ENCODE measurements around the gene OPRL1. TPM values are rescaled to one million over a fixed set of nuclear protein-coding genes. Genes with fewer than 3 reads are reported as not detected.

OPRL1 gene
- total and polyA plus RNA-seq, 2 of the 8 experiments (the other 6 are each of a cell fraction or from before 2014, with no cell fraction given), result 0.63 to 0.98 TPM

DNA sequence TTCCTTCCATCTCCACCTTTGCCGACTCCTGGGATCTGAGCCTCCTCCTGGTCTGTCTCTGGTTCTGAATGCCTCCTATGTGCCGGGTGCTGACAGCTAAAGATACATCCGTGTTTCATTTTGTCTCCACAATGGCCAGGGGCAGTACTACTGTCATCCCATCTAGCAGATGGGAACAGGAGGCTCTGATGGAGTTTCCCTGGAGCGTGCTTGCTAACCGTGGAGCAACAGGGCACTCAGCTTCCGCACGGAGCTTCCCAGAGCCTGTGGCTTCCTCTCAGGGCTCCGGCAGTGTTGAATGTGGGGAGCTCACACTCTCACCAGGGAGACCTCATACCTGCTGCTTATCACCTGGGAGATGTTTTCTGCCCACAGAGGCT lies 39.4 kb downstream of the OPRL1 start:
- CTCF ChIA-PET (ENCODE audit: partially characterized antibody), result interaction anchor here (1.0 to 10.1 kb wide), 18 partner anchors 11 to 134 kb away, joined by 3 to 144 read pairs (median 10); partner anchors contain the start of genes C20orf204, LKAAEAR1, NPBWR2 and OPRL1

More for the DNA sequence above, 39.4 kb downstream of the OPRL1 start:
- Histone ChIP-seq H4K20me1 (replicated peaks in 1 of 2; ENCODE audit: control insufficient read depth in 1 of 2, insufficient read depth in 2 of 2, low read length in 2 of 2) (no peaks in the 10 kb centered on the region), H2BK12ac (ENCODE audit: low read depth, low read length) (0 out of 2 replicates have a peak overlapping the region, but pooled peaks have one; percentile 62), H2BK15ac (ENCODE audit: low read length) (peak overlapping the region; percentile 40; the same call in 1 of the 2 replicates), H2BK5ac (ENCODE audit: low read depth, low read length) (no peak overlapping the region), H4K5ac (ENCODE audit: insufficient read length, low read depth, low read length) (no peak overlapping the region), H4K91ac (replicated peaks; ENCODE audit: insufficient read length, low read length) (no peak overlapping the region), H3K18ac (ENCODE audit: extremely low read depth, low read length) (no peak overlapping the region), H3K4me1 (replicated peaks in 1 of 4; ENCODE audit: control insufficient read depth in 3 of 4, insufficient read depth in 4 of 4, low read length in 3 of 4) (no peaks in the 10 kb centered on the region; a peak in 2 of 7 replicates), H3K79me2 (ENCODE audit: control insufficient read depth in 1 of 2, insufficient read depth in 2 of 2, low read length in 2 of 2) (no peaks in the 10 kb centered on the region), H2AK5ac (ENCODE audit: low read depth, low read length) (no peak overlapping the region), H4K8ac (ENCODE audit: extremely low read depth, insufficient read depth, low read length) (peak overlapping the region; percentile 79; the same call in 1 of the 2 replicates), H2BK120ac (replicated peaks; ENCODE audit: low read depth, low read length) (no peak overlapping the region), H3K9ac (replicated peaks in 1 of 4; ENCODE audit: extremely low read depth in 1 of 4, low read depth in 3 of 4, low read length in 3 of 4) (no peak overlapping the region), H3K27ac (ENCODE audit: low read depth, low read length) (no peak overlapping the region), H3K36me3 (ENCODE audit: control insufficient read depth in 2 of 4, insufficient read depth in 4 of 4, low read length in 3 of 4) (no peaks in the 10 kb centered on the region), H3K4me2 (ENCODE audit: insufficient read depth in 1 of 2, low read depth in 2 of 2, low read length in 2 of 2) (no peak overlapping the region), H3K56ac (replicated peaks; ENCODE audit: insufficient read length, low read depth, low read length) (no peak overlapping the region), H3K23ac (ENCODE audit: insufficient read length) (no peak overlapping the region), H3K27me3 (replicated peaks in 1 of 4; ENCODE audit: control insufficient read depth in 3 of 4, extremely low read depth in 1 of 4, insufficient read depth in 3 of 4, low read length in 3 of 4) (no peaks in the 10 kb centered on the region; a peak in 2 of 7 replicates), H3K14ac (ENCODE audit: insufficient read length) (no peak overlapping the region), H3K79me1 (ENCODE audit: low read depth, low read length) (no peaks in the 10 kb centered on the region), H2BK20ac (ENCODE audit: low read length) (no peak overlapping the region), H2AFZ (ENCODE audit: low read length) (no peak overlapping the region), H3K23me2 (ENCODE audit: low read depth, low read length) (no peaks in the 10 kb centered on the region), H3K4me3 (ENCODE audit: extremely low read depth in 1 of 4, insufficient read depth in 2 of 4, low read depth in 3 of 4, low read length in 4 of 4) (no peak overlapping the region), H3K4ac (replicated peaks; ENCODE audit: insufficient read length, low read depth, low read length) (no peak overlapping the region), H3K9me3 (ENCODE audit: insufficient read depth in 2 of 2, low read depth in 1 of 2, low read length in 1 of 2) (no peaks in the 10 kb centered on the region)
- DNase-seq (ENCODE audit: low read depth in 1 of 2, low spot score in 2 of 2) (no peak), FAIRE-seq (no peak)
- 84% methylated on average over 8 of the region's 8 CpGs; no CpG with 5 or more reads in 1 of the 2 experiments for WGBS, 2 experiments (ENCODE audit: extremely low coverage in 1 of 2, insufficient coverage in 1 of 2, insufficient read length in 1 of 2, insufficient replicate concordance in 2 of 2, low coverage in 1 of 2, low lambda C conversion rate in 2 of 2, missing lambda C conversion rate in 1 of 2)
- TF ChIP-seq KDM4A (IDR thresholded peaks at IDR 0.05; ENCODE audit: low read depth, low read length, severe bottlenecking), result no peak
- TF ChIP-seq POLR2AphosphoS5 (IDR thresholded peaks at IDR 0.05; ENCODE audit: low read depth, low read length), result no peak
- TF ChIP-seq NANOG (IDR thresholded peaks at IDR 0.05; ENCODE audit: insufficient read depth, low read depth, low read length, poor library complexity, severe bottlenecking), result no peak
- TF ChIP-seq JUN (IDR thresholded peaks at IDR 0.05; ENCODE audit: low read depth, low read length), result no peak
- TF ChIP-seq CHD1 (IDR thresholded peaks at IDR 0.05; ENCODE audit: low read depth, low read length), result no peak
- TF ChIP-seq EZH2 (IDR thresholded peaks at IDR 0.05; ENCODE audit: low read depth, low read length, severe bottlenecking), result no peak
- TF ChIP-seq HDAC2 (IDR thresholded peaks at IDR 0.05; ENCODE audit: borderline replicate concordance in 1 of 2, low read depth in 2 of 2, low read length in 2 of 2), result no peak
- no peak for TF ChIP-seq FOSL1 (IDR thresholded peaks at IDR 0.05; ENCODE audit: insufficient read depth, low read depth, low read length)
- TF ChIP-seq MAFK (IDR thresholded peaks at IDR 0.05; ENCODE audit: low read depth, low read length), result no peak
- no peak for TF ChIP-seq E2F6 (IDR thresholded peaks at IDR 0.05)
- no peak for TF ChIP-seq SP1 (IDR thresholded peaks at IDR 0.05; ENCODE audit: low read depth, low read length)
- TF ChIP-seq TEAD4 (IDR thresholded peaks at IDR 0.05; ENCODE audit: low read depth, low read length), result no peak
- TF ChIP-seq POLR2A (IDR thresholded peaks at IDR 0.05; ENCODE audit: control extremely low read depth in 1 of 2, low read depth in 2 of 2, low read length in 2 of 2), result no peak
- no peak for TF ChIP-seq JUND (IDR thresholded peaks at IDR 0.05; ENCODE audit: low read length)
- POLR2A ChIA-PET (ENCODE audit: partially characterized antibody), result interaction anchor here (0.7 to 1.3 kb wide), 3 partner anchors 35 to 76 kb away, joined by 3 to 4 read pairs (median 3); partner anchors contain the start of gene LKAAEAR1
